ENCODE data around the gene RAPGEF3.

RAPGEF3 gene

GRCh38 chr12:47751561-47751960, 7.1 kb downstream of the RAPGEF3 start:
- no peak for TF ChIP-seq CTCF (IDR thresholded peaks at IDR 0.05; ENCODE audit: control insufficient read depth, insufficient read depth, low read depth, low read length, missing control alignments)
- no peak for DNase-seq (ENCODE audit: low read depth)
- no peak overlapping the region for H3K4me3 ChIP-seq (ENCODE audit: control insufficient read depth, low read depth, low read length)

- DNase-seq (ENCODE audit: low read depth), result no peak
- TF ChIP-seq CTCF (IDR thresholded peaks at IDR 0.05; ENCODE audit: control insufficient read depth, insufficient read depth, low read depth, low read length, missing control alignments), result no peak
- H3K4me3 ChIP-seq (ENCODE audit: control insufficient read depth, low read depth, low read length), result no peak overlapping the region
Observed at GRCh38 chr12:47750916-47751470, 7.7 kb downstream of the RAPGEF3 start.

GRCh38 chr12:47750229-47750798, 8.4 kb downstream of the RAPGEF3 start:
- no peak for DNase-seq (ENCODE audit: low read depth)
- TF ChIP-seq CTCF (IDR thresholded peaks at IDR 0.05; ENCODE audit: control insufficient read depth, insufficient read depth, low read depth, low read length, missing control alignments), result no peak
- H3K4me3 ChIP-seq (ENCODE audit: control insufficient read depth, low read depth, low read length), result no peak overlapping the region

GRCh38 chr12:47748899-47749298, 9.8 kb downstream of the RAPGEF3 start:
- DNase-seq (ENCODE audit: low read depth), result no peak
- TF ChIP-seq CTCF (IDR thresholded peaks at IDR 0.05; ENCODE audit: control insufficient read depth, insufficient read depth, low read depth, low read length, missing control alignments), result no peak
- H3K4me3 ChIP-seq (ENCODE audit: control insufficient read depth, low read depth, low read length), result no peak overlapping the region

GRCh38 chr12:47748507-47748828, 10.2 kb downstream of the RAPGEF3 start:
- no peak for TF ChIP-seq CTCF (IDR thresholded peaks at IDR 0.05; ENCODE audit: control insufficient read depth, insufficient read depth, low read depth, low read length, missing control alignments)
- DNase-seq (ENCODE audit: low read depth), result no peak
- no peak overlapping the region for H3K4me3 ChIP-seq (ENCODE audit: control insufficient read depth, low read depth, low read length)

GRCh38 chr12:47747596-47748506, 10.8 kb downstream of the RAPGEF3 start:
- H3K4me3 ChIP-seq (ENCODE audit: control insufficient read depth, low read depth, low read length), result no peak overlapping the region
- no peak for TF ChIP-seq CTCF (IDR thresholded peaks at IDR 0.05; ENCODE audit: control insufficient read depth, insufficient read depth, low read depth, low read length, missing control alignments)
- DNase-seq (ENCODE audit: low read depth), result no peak
